IMR-90 (cell line): ENCODE data around the gene PET100.

Source experiments
- CEBPB ChIP-seq: IDR thresholded peaks from 2 replicates; pipeline ENCODE4 v1.6.1; 2012; ENCODE audit warnings: low read depth, low read length, improper control_type of control experiment
- CTCF ChIP-seq: conservative IDR thresholded peaks from 2 replicates; pipeline ENCODE4 v1.5.1; 2012; ENCODE audit warnings: mild to moderate bottlenecking, low read depth, low read length, improper control_type of control experiment
- MAZ ChIP-seq: IDR thresholded peaks from 2 replicates; pipeline ENCODE4 v1.6.1; 2012; ENCODE audit warnings: low read depth, mild to moderate bottlenecking, low read length, improper control_type of control experiment, moderate library complexity, borderline replicate concordance
- USF2 ChIP-seq: fragments of 150-350 bp; IDR thresholded peaks from 2 replicates; pipeline ENCODE4 v1.6.1; 2017; ENCODE audit warnings: mild to moderate bottlenecking, antibody characterized with exemption, low read length, low read depth

GRCh38 chr19:7624810-7625209, 4.8 kb upstream of the PET100 start:
- TF ChIP-seq CTCF = no peak
- TF ChIP-seq CEBPB = no peak
- no peak for TF ChIP-seq USF2
- TF ChIP-seq MAZ = no peak
